ENCODE results near the gene GPR119.
"Not testable (repeated sequence)": the region's sequence is repeated elsewhere in the genome, so short reads cannot be mapped to it uniquely, and the experiment has no call there.

GPR119 gene

DNA sequence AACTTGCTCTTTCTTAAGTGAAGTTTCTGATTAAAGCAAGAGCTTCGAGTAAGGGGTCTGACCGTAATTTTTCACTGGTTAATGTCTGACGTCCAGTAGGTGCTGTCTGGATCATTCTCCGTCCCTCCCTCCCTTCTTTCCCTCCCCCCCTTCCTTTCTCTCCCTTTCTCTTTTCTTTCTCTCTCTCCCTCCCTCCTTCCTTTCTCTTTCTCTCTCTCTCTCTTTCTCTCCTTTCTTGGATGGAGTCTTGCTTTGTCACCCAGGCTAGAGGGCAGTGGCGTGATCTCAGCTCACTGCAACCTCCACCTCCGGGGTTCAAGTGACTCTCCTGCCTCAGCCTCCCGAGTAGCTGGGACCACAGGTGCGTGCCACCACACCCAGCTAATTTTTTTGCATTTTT, 46.6 kb downstream of the GPR119 start:
- not testable (repeated sequence) for DNase-seq

DNA sequence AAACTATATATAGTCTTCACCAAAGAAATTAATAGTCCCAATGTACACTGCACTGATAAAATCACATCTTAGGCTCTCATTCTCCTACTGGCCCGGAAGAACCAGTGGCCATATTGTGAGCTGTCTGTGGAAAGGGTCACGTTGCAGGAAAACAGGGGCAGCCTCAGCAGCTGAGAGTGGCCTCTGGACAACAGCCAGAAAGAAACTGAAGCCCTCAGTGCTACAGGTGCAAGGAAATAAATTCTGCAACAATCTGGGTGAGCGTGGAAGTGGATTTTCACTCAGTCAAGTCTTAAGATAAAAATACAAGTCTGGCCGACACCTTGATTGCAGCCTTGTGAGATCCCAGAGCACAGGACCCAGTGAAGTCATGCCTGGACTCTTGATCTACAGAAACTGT, 48.9 kb downstream of the GPR119 start:
- no peak for DNase-seq

Data from activated CD4-positive, alpha-beta T cell treated with anti-CD3 and anti-CD28 coated beads, Interleukin-2, amount 50 U/mL, for 1 hour (primary cell).